ENCODE measurements around the gene BNIP1.

DNA sequence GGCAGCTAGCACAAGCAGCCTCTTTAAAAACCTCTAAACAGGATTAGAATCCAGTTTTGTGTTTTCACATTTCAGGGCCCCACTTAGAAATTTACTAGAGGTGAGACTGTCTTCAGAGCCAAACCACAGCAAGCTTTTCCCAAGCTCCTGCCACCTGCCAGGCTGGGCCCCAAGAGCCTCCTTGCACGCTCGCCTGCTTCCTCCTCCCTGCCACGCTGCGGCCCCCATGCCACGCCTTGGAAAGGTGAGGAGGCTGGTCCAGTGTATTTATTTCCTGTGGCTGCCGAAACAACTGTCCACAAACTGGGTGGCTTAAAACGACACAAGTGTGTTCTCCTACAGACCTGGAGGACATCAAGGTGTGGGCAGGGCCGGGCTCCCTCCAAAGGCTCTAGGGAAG is 47.2 kb downstream of the BNIP1 start:
- no peak for TF ChIP-seq GATA2 (IDR thresholded peaks at IDR 0.05; ENCODE audit: low read depth, low read length)
- no peak for TF ChIP-seq GATA3 (IDR thresholded peaks at IDR 0.05; ENCODE audit: low read depth, low read length)
